SK-N-MC (cell line): Measurements from ENCODE around the gene LMBR1L.

ENCODE experiments used
- EZH2 ChIP-seq: fragments of 200-600 bp; sonication (generic); IDR thresholded peaks from one replicate; pipeline ENCODE4 v1.6.1; 2017; ENCODE audit warnings: antibody characterized with exemption
- FOXP2 ChIP-seq: optimal IDR thresholded peaks from 2 replicates; pipeline ENCODE3; 2011; ENCODE audit warnings: mild to moderate bottlenecking, moderate library complexity; ENCODE audit not compliant: insufficient read depth; ENCODE audit errors: extremely low read length, control extremely low read depth
- POLR2AphosphoS5 ChIP-seq: IDR thresholded peaks from 2 replicates; pipeline ENCODE4 v1.6.1; 2012; ENCODE audit warnings: mild to moderate bottlenecking, low read depth, low read length, borderline replicate concordance

DNA sequence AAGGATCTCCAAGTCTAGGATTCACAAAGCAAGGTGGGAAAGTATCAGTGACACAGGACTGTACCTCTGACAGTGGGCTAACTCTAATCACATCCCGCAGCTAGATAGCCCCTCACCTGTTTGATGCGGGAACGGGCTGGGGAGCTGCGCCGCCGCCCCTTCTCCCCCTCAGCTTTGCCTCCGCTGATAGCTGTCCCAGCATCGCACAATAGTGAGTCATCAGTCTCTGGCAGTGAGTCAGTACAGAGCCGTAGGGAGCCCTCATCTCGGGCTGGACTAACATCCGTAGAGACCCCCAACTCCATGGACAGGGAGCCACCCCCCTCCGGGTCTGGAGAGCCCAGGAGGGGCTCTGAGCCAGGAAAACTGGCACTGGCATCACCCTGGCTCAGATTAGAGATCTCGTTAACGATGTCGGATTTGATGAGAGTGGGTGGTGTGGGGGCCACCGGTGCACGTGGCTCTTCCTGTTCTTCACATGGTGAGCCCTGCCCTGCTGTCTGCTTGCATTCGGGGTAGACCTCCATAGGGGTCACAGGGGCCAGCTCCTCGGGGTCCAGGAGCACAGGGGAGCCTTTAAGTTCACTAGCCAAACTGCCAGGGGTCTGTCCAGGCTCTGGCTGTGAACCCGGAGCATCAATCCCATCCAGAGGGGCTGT lies 61.0 kb downstream of the LMBR1L start:
- TF ChIP-seq EZH2 = no peak
- no peak for TF ChIP-seq POLR2AphosphoS5
- TF ChIP-seq FOXP2 = no peak
